ENCODE data around the gene TTC39B.

The TTC39B gene

GRCh38 chr9:15277400-15278090, 29.5 kb downstream of the TTC39B start:
- no peak for TF ChIP-seq ZFX (IDR thresholded peaks at IDR 0.05; ENCODE audit: borderline replicate concordance)
- peak; percentile 49 for TF ChIP-seq CTCF (IDR thresholded peaks at IDR 0.05)
- H3K27ac ChIP-seq: no peak overlapping the region

- H3K27ac ChIP-seq: no peak overlapping the region
- TF ChIP-seq CTCF (IDR thresholded peaks at IDR 0.05) (no peak), ZFX (IDR thresholded peaks at IDR 0.05; ENCODE audit: borderline replicate concordance) (no peak)
Observed at GRCh38 chr9:15276328-15276938, 30.6 kb downstream of the TTC39B start.

GRCh38 chr9:15274425-15274824, 32.6 kb downstream of the TTC39B start:
- H3K27ac ChIP-seq: no peak overlapping the region
- TF ChIP-seq CTCF (IDR thresholded peaks at IDR 0.05) (no peak), ZFX (IDR thresholded peaks at IDR 0.05; ENCODE audit: borderline replicate concordance) (no peak)

GRCh38 chr9:15272377-15272928, 34.6 kb downstream of the TTC39B start:
- TF ChIP-seq CTCF (IDR thresholded peaks at IDR 0.05) (no peak), ZFX (IDR thresholded peaks at IDR 0.05; ENCODE audit: borderline replicate concordance) (no peak)
- H3K27ac ChIP-seq: no peak overlapping the region

GRCh38 chr9:15271403-15271802, 35.6 kb downstream of the TTC39B start:
- no peak overlapping the region for H3K27ac ChIP-seq
- TF ChIP-seq CTCF (IDR thresholded peaks at IDR 0.05) (no peak), ZFX (IDR thresholded peaks at IDR 0.05; ENCODE audit: borderline replicate concordance) (no peak)

- TF ChIP-seq CTCF (IDR thresholded peaks at IDR 0.05) (no peak), ZFX (IDR thresholded peaks at IDR 0.05; ENCODE audit: borderline replicate concordance) (no peak)
- H3K27ac ChIP-seq: no peak overlapping the region
Observed at GRCh38 chr9:15268782-15269181, 38.2 kb downstream of the TTC39B start.

GRCh38 chr9:15268317-15268716, 38.7 kb downstream of the TTC39B start:
- no peak overlapping the region for H3K27ac ChIP-seq
- TF ChIP-seq CTCF (IDR thresholded peaks at IDR 0.05) (no peak), ZFX (IDR thresholded peaks at IDR 0.05; ENCODE audit: borderline replicate concordance) (no peak)
